HG03103 (cell line): ENCODE measurements around the gene P2RY6.

ENCODE experiments used
- ATAC-seq: cut with Tn5 transposase; IDR thresholded peaks from one replicate; pipeline ENCODE4 v1.9.1; 2021; ENCODE audit warnings: low read depth; ENCODE audit not compliant: unreplicated experiment

The P2RY6 gene

GRCh38 chr11:73236205-73236765 is 35.9 kb upstream of the P2RY6 start:
- no peak for ATAC-seq

- ATAC-seq: no peak
Observed at GRCh38 chr11:73236854-73237253, 35.3 kb upstream of the P2RY6 start.

DNA sequence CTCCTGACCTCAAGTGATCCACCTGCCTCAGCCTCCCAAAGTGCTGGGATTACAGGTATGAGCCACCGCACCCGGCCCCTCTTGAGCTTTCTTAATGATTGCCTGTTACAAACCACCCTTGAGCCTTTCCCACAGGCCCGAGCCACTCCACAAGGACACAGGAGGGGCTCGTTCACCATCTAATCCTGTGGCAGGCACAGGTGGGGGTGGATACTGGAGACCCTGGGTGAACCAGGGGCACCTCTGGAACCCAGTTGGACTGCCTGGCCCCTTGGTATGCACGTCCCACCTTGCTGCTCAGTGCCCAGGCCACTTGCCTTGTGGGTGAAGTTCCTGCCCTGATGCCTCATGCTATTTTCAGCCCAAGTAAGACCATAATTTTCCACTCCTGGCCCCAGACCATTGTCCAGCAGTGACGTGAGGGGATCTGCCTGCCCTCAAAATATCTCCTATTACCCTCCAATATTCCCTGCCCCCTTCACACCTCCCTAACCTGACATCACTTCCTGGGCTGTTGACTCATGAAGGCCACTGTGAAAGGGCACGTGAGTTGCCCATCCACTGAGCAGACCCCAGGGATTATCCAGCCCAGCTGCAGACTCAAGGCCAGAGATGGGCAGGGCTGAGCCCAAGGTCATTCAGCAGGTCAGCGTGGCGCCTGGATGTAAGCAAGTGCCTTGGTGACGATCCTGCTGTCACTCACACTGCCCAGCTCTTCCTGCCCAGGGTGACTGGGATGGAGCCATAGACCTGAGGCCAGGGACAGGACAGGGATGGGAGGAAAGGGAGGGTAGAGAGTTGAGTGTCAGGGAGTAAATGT is 34.5 kb upstream of the P2RY6 start:
- no peak for ATAC-seq

DNA sequence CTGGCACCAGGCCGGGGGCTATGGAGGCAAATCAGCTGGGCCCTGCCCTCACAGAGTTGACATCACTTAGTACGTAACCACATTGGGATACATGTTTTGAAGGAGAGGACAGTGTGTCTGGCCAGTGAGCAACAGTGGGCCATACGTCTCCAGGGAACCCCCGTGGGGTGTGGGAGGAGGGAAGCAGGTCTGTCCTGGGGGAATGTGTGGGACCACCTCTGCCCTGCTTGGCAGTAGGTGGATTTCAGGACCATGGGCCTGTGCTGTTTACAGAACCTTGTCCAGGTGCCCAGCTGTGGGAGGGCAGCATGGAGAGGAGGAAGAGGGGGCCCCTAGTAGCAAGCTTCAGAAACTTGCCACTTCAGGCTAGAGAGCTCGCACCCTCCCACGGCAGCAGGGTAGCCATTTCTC is 33.0 kb upstream of the P2RY6 start:
- no peak for ATAC-seq

- ATAC-seq: no peak
Observed at GRCh38 chr11:73239571-73240189, 32.5 kb upstream of the P2RY6 start.

GRCh38 chr11:73240190-73240781 is 31.9 kb upstream of the P2RY6 start:
- no peak for ATAC-seq

GRCh38 chr11:73241300-73241699 is 30.8 kb upstream of the P2RY6 start:
- ATAC-seq: no peak

- ATAC-seq: no peak
Observed at GRCh38 chr11:73242251-73243092, 29.7 kb upstream of the P2RY6 start.

GRCh38 chr11:73243093-73243485 is 29.0 kb upstream of the P2RY6 start:
- no peak for ATAC-seq

- ATAC-seq: no peak
Observed at GRCh38 chr11:73244589-73245240, 27.4 kb upstream of the P2RY6 start.

DNA sequence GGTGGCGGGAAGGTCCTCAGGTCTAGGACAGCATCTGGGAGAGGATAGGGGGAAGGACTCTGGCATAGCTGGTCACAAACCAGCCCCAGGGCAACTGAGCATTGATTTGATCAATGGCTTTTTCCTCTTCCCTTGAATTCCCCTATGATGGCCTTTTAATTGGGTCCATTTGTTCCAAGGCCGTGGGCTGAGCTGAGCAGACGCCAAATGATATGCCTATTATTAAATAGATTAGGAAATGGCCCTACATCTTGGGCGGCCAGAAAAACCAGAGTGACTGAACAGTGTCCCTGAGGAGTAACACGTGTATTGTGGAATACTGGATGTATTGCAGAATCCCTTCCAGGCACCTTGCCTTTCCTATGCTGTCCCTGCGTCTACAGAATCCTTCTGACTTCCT is 26.7 kb upstream of the P2RY6 start:
- no peak for ATAC-seq

DNA sequence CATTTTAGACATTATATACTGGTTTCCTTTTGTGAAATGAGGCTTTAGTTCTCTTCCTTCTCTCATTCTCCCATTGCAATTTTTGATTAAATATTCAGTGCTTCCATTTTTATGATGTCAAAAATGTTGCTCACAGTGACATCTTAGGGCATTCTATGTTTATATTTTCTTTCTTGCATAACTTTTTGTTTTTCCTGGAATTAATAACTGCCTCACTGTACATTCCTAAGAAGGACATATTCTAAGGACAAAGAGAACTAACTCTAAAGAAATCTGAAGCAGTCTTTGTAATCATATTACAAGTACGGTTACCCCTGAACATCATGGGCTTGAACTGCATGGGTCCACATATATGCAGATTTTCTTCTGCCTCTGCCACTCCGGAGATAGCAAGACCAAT is 25.8 kb upstream of the P2RY6 start:
- ATAC-seq: no peak

DNA sequence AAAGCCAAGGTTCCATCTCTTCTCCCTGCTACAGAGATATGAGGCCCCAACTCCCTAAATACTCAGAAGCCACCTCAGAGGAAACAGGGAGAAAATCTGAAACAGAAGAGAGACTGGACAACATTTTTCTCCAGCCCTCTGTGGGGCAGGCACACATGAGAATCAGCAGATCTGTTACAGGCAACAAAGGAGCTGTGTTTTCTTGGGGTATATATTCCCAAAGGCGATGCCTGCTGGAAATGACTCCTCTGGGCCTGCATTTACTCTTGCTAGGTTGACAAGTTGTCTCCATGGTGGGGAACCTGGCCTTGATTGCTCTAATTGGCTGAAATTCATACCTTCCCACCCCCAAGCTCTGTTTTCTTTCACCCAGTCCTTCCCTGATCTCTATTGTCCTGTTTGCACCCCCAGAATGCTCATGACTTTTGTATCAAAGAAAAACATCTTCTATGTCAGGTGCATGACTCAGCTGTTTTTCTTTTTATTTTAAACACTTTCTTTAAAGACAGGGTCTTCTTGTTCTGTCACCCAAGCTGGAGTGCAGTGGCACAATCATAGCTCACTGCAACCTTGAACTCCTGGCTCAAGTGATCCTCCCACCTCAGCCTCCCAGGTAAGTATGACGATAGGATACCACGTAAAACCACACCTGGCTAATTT is 23.5 kb upstream of the P2RY6 start:
- ATAC-seq: no peak

GRCh38 chr11:73249304-73249703 is 22.8 kb upstream of the P2RY6 start:
- no peak for ATAC-seq

GRCh38 chr11:73249853-73250783 is 22.0 kb upstream of the P2RY6 start:
- ATAC-seq: no peak

GRCh38 chr11:73252577-73253191 is 19.5 kb upstream of the P2RY6 start:
- no peak for ATAC-seq

DNA sequence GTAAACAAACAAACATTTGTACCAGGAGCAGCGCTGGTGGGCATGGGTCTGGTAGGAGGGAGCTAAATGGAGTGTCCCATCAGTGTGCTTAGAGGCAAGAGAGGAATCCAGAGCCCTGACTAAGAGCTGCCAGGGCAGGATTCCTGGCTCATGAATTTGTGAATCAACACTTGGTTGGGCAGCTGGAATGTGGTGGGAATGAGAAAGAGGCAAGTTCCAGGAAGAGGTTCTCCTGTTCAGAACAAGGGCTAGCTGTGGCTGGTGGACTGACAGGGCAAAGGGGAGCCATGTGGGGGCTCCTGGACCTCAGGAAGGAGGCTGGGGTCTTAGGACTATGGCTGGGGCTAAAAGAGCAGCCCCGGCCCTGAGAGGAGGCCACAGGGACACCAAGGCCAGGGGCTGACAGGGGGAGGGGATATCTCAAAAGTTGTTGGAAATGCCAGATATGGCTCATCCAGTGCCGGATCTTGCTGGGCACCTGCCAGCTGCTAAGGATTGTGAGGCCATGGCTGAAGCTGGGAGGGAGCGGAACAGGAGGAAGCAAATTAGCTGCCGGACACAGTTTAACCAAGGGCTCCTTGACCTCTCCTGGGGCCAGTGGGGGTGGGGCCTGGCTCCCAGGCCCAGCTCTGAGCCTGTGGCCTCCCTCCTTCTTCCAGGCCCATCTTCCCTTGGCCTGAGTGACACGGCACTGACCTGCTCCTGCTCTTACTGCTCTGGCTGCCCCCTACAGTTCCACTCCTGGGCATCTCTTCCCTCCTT is 14.6 kb upstream of the P2RY6 start:
- ATAC-seq: no peak
